HepG2 (cell line): ENCODE measurements around the gene DCUN1D3. TPM values are rescaled to one million over a fixed set of nuclear protein-coding genes. Genes with fewer than 3 reads are reported as not detected.

Experiments
- BCL6 ChIP-seq: IDR thresholded peaks from 2 replicates; pipeline ENCODE4 v1.6.1; 2016; ENCODE audit warnings: missing genetic modification reagents, missing compliant biosample characterization
- FOSL2 ChIP-seq: sonication (generic); formaldehyde crosslinking; IDR thresholded peaks from 2 replicates; pipeline ENCODE4 v1.4.0; 2020; ENCODE audit warnings: missing genetic modification reagents
- FOXJ3 ChIP-seq: sonication (generic); formaldehyde crosslinking; IDR thresholded peaks from 2 replicates; pipeline ENCODE4 v1.4.0; 2020; ENCODE audit warnings: missing genetic modification reagents, mild to moderate bottlenecking, borderline replicate concordance
- HNF4G ChIP-seq, 2 experiments: sonication (generic) in 1 of 2; formaldehyde crosslinking in 1 of 2; IDR thresholded peaks; 2 replicates each; pipeline versions ENCODE4 v1.4.0 to v1.6.1; 2011 to 2020; ENCODE audit warnings: borderline replicate concordance in 2 of 2, low read depth in 2 of 2, mild to moderate bottlenecking in 2 of 2, low read length in 1 of 2, missing genetic modification reagents in 1 of 2, moderate library complexity in 1 of 2
- JUNB ChIP-seq: sonication (generic); formaldehyde crosslinking; IDR thresholded peaks from 2 replicates; pipeline ENCODE4 v1.8.0; 2022; ENCODE audit warnings: missing genetic modification reagents, mild to moderate bottlenecking, borderline replicate concordance
- MAF1 ChIP-seq: sonication (generic); formaldehyde crosslinking; IDR thresholded peaks from 2 replicates; pipeline ENCODE4 v1.5.0; 2020; ENCODE audit warnings: missing genetic modification reagents, borderline replicate concordance
- ONECUT2 ChIP-seq: sonication (generic); formaldehyde crosslinking; IDR thresholded peaks from 2 replicates; pipeline ENCODE4 v1.4.0; 2020; ENCODE audit warnings: missing genetic modification reagents
- RARG ChIP-seq: sonication (generic); formaldehyde crosslinking; IDR thresholded peaks from 2 replicates; pipeline ENCODE4 v1.4.0; 2020; ENCODE audit warnings: low read depth, mild to moderate bottlenecking, missing genetic modification reagents
- RNF2 ChIP-seq: fragments of 450-650 bp; conservative IDR thresholded peaks from 2 replicates; pipeline ENCODE4 v1.6.1; 2016; ENCODE audit warnings: low read depth
- SAFB2 ChIP-seq: sonication (generic); formaldehyde crosslinking; IDR thresholded peaks from 2 replicates; pipeline ENCODE4 v1.5.1; 2020; ENCODE audit warnings: missing genetic modification reagents, low read depth, mild to moderate bottlenecking, borderline replicate concordance
- SNRNP70 ChIP-seq: fragments of 200-400 bp; formaldehyde crosslinking; IDR thresholded peaks from 2 replicates; pipeline ENCODE4 v1.6.1; 2017; ENCODE audit warnings: mild to moderate bottlenecking, low read depth, low read length, moderate library complexity
- TGIF2 ChIP-seq: IDR thresholded peaks from 2 replicates; pipeline ENCODE4 v1.6.1; 2016; ENCODE audit warnings: control low read depth, missing compliant biosample characterization
- ZFAT ChIP-seq: sonication (generic); formaldehyde crosslinking; conservative IDR thresholded peaks from 2 replicates; pipeline ENCODE4 v1.8.1; 2023; ENCODE audit warnings: missing genetic modification reagents, inconsistent platforms
- ZFP1 ChIP-seq: IDR thresholded peaks from 2 replicates; pipeline ENCODE4 v1.6.1; 2016
- ZFP82 ChIP-seq: sonication (generic); formaldehyde crosslinking; IDR thresholded peaks from 2 replicates; pipeline ENCODE4 v1.5.1; 2020; ENCODE audit warnings: mild to moderate bottlenecking, missing genetic modification reagents, borderline replicate concordance
- ZNF143 ChIP-seq: sonication (generic); formaldehyde crosslinking; IDR thresholded peaks from 2 replicates; pipeline ENCODE4 v1.4.0; 2020; ENCODE audit warnings: missing genetic modification reagents
- ZNF225 ChIP-seq: sonication (generic); formaldehyde crosslinking; IDR thresholded peaks from 2 replicates; pipeline ENCODE4 v1.4.0; 2020; ENCODE audit warnings: mild to moderate bottlenecking, missing genetic modification reagents
- ZNF678 ChIP-seq: sonication (generic); formaldehyde crosslinking; IDR thresholded peaks from 2 replicates; pipeline ENCODE4 v1.4.0; 2020; ENCODE audit warnings: mild to moderate bottlenecking, missing genetic modification reagents
- ZNF781 ChIP-seq: sonication (generic); formaldehyde crosslinking; IDR thresholded peaks from 2 replicates; pipeline ENCODE4 v1.5.1; 2020; ENCODE audit warnings: borderline replicate concordance, mild to moderate bottlenecking, missing genetic modification reagents; ENCODE audit errors: not compliant biosample characterization
- ZSCAN12 ChIP-seq: sonication (generic); formaldehyde crosslinking; IDR thresholded peaks from 2 replicates; pipeline ENCODE4 v1.9.0; 2021; ENCODE audit warnings: mild to moderate bottlenecking, missing genetic modification reagents
- polyA plus RNA-seq, 8 experiments: library from polyadenylated mRNA; depleted of rRNA in 3 of 8; stranded (reverse) in 7 of 8; unstranded in 1 of 8; fragments of >200 nt; fragmentation: Illumina TruSeq in 4 of 8; extraction: Trizol in 4 of 8; gene quantifications; 2 replicates each; pipeline versions ENCODE4 v1.2.1 to v1.2.3, GENCODE V29; 2011 to 2016; ENCODE audit warnings: low read depth in 4 of 8, missing spikeins in 1 of 8, mixed read lengths in 1 of 8; ENCODE audit not compliant: insufficient read depth in 1 of 8
- total RNA-seq, 5 experiments: library from RNA; depleted of rRNA; stranded (reverse); fragments of >200 nt; fragmentation: Illumina TruSeq; extraction: Trizol; gene quantifications; 2 replicates each; pipeline ENCODE4 v1.2.3, GENCODE V29; 2016; ENCODE audit warnings: low read depth in 1 of 5
- TF ChIP-seq, protein P1 (sequence below): sonication (generic); formaldehyde crosslinking; IDR thresholded peaks from 2 replicates; pipeline ENCODE4 v1.8.1; 2023; ENCODE audit warnings: mild to moderate bottlenecking, missing genetic modification reagents
- TF ChIP-seq, protein P2 (sequence below): sonication (generic); formaldehyde crosslinking; IDR thresholded peaks from 2 replicates; pipeline ENCODE4 v1.4.0; 2020; ENCODE audit warnings: missing genetic modification reagents
- TF ChIP-seq, protein P3 (sequence below): sonication (generic); formaldehyde crosslinking; IDR thresholded peaks from 2 replicates; pipeline ENCODE4 v1.8.1; 2022; ENCODE audit warnings: mild to moderate bottlenecking, missing genetic modification reagents
- TF ChIP-seq, protein P4 (sequence below), 2 experiments: fragments of 450-650 bp in 1 of 2; sonication (generic) in 1 of 2; formaldehyde crosslinking; IDR thresholded peaks; 2 replicates each; pipeline versions ENCODE4 v1.5.0 to v1.8.0; 2020 to 2022; ENCODE audit warnings: mild to moderate bottlenecking in 1 of 2, missing genetic modification reagents in 1 of 2

DCUN1D3 gene
- total and polyA plus RNA-seq, 2 of the 13 experiments (the other 11 are each of a cell fraction or from before 2014, with no cell fraction given), result 5.0 to 19.3 TPM

DNA sequence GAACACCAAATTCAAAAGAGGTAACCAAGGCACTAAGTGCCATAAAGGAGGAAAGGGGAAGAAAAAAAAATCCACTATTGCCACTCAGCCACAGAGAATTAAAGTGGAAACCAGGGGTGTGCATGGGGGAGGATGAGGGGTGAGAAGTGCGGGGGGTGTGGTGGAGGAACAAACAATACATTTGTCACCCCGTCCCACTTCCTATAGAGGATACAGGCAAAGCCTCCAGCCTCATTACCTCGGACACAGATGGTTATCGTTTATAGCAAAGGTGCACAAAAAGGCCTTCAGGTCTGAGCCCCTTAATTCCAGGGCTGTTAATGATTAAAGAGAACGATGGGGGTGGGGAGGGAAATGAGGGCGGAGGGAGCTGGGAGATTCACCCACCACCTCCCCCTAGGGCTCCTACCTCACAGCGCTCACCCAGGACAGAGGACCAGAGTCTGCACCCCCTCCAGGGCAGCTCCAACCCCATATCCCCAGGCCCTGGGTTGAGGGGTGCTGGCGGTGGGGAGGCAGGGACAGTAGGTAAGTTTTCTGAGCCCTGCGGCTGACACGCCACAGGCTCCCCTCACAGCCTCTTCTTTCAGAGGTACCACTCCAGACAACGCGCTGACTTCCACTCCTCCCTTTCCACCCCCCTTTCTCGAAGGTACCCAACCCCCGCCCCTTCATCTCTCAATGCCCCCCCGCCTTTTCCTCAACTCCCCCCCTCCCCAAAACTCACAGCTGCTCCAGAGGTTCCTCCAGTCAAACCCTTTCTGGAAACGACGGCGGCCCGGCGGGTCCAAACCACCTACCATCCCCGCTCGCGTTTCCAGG, 470 bp downstream of the DCUN1D3 start (continued):
- TF ChIP-seq ZNF781, result peak; percentile 7
- no peak; the same call in 1 of the 2 replicates for TF ChIP-seq RARG (CRISPR knock-in tag)
- no peak; the same call in 1 of the 2 replicates for TF ChIP-seq ONECUT2
- TF ChIP-seq ZNF225 (CRISPR knock-in tag), result peak; percentile 85
- no peak for TF ChIP-seq ZFAT (CRISPR knock-in tag)
- TF ChIP-seq, protein P1, sequence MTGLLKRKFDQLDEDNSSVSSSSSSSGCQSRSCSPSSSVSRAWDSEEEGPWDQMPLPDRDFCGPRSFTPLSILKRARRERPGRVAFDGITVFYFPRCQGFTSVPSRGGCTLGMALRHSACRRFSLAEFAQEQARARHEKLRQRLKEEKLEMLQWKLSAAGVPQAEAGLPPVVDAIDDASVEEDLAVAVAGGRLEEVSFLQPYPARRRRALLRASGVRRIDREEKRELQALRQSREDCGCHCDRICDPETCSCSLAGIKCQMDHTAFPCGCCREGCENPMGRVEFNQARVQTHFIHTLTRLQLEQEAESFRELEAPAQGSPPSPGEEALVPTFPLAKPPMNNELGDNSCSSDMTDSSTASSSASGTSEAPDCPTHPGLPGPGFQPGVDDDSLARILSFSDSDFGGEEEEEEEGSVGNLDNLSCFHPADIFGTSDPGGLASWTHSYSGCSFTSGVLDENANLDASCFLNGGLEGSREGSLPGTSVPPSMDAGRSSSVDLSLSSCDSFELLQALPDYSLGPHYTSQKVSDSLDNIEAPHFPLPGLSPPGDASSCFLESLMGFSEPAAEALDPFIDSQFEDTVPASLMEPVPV (CRISPR knock-in tag), result no peak
- no peak for TF ChIP-seq SNRNP70
- peak; percentile 56 for TF ChIP-seq FOSL2 (CRISPR knock-in tag)
- no peak; the same call in 1 of the 2 replicates for TF ChIP-seq HNF4G (IDR thresholded peaks at IDR 0.05; ENCODE audit: borderline replicate concordance, low read depth, low read length)
- TF ChIP-seq HNF4G (CRISPR knock-in tag; IDR thresholded peaks at IDR 0.05; ENCODE audit: borderline replicate concordance, low read depth), result no peak
- no peak for TF ChIP-seq TGIF2 (CRISPR knock-in tag)
- TF ChIP-seq ZNF143, result no peak; the same call in 1 of the 2 replicates
- TF ChIP-seq MAF1 (CRISPR knock-in tag), result no peak
- no peak; the same call in 1 of the 2 replicates for TF ChIP-seq JUNB (CRISPR knock-in tag)
- TF ChIP-seq RNF2, result no peak
- no peak for TF ChIP-seq FOXJ3 (CRISPR knock-in tag)
- TF ChIP-seq ZFP82 (CRISPR knock-in tag), result no peak; the same call in 1 of the 2 replicates
- TF ChIP-seq ZSCAN12 (CRISPR knock-in tag), result no peak
- TF ChIP-seq SAFB2 (CRISPR knock-in tag), result 0 out of 2 replicates have a peak, but pooled peaks have one; percentile 58
- peak; percentile 37 for TF ChIP-seq BCL6 (CRISPR knock-in tag)
- TF ChIP-seq, protein P2, sequence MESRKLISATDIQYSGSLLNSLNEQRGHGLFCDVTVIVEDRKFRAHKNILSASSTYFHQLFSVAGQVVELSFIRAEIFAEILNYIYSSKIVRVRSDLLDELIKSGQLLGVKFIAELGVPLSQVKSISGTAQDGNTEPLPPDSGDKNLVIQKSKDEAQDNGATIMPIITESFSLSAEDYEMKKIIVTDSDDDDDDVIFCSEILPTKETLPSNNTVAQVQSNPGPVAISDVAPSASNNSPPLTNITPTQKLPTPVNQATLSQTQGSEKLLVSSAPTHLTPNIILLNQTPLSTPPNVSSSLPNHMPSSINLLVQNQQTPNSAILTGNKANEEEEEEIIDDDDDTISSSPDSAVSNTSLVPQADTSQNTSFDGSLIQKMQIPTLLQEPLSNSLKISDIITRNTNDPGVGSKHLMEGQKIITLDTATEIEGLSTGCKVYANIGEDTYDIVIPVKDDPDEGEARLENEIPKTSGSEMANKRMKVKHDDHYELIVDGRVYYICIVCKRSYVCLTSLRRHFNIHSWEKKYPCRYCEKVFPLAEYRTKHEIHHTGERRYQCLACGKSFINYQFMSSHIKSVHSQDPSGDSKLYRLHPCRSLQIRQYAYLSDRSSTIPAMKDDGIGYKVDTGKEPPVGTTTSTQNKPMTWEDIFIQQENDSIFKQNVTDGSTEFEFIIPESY (CRISPR knock-in tag), result no peak
- TF ChIP-seq, protein P3, sequence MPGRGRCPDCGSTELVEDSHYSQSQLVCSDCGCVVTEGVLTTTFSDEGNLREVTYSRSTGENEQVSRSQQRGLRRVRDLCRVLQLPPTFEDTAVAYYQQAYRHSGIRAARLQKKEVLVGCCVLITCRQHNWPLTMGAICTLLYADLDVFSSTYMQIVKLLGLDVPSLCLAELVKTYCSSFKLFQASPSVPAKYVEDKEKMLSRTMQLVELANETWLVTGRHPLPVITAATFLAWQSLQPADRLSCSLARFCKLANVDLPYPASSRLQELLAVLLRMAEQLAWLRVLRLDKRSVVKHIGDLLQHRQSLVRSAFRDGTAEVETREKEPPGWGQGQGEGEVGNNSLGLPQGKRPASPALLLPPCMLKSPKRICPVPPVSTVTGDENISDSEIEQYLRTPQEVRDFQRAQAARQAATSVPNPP (CRISPR knock-in tag), result peak; percentile 85; the same call in 1 of the 2 replicates
- TF ChIP-seq ZNF678 (CRISPR knock-in tag), result peak; percentile 87; the same call in 1 of the 2 replicates
- TF ChIP-seq, protein P4, sequence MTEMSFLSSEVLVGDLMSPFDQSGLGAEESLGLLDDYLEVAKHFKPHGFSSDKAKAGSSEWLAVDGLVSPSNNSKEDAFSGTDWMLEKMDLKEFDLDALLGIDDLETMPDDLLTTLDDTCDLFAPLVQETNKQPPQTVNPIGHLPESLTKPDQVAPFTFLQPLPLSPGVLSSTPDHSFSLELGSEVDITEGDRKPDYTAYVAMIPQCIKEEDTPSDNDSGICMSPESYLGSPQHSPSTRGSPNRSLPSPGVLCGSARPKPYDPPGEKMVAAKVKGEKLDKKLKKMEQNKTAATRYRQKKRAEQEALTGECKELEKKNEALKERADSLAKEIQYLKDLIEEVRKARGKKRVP (CRISPR knock-in tag; IDR thresholded peaks at IDR 0.05), result no peak; a peak in 1 of 4 replicates
- TF ChIP-seq ZFP1 (CRISPR knock-in tag), result peak; percentile 40; the same call in 1 of the 2 replicates
